ENCODE measurements around the gene MALAT1. TPM values are rescaled to one million over a fixed set of nuclear protein-coding genes. Genes with fewer than 3 reads are reported as not detected.

The MALAT1 gene
- total and polyA plus RNA-seq, 2 of the 13 experiments (the other 11 are each of a cell fraction or from before 2014, with no cell fraction given), result 143 to 1,237 TPM

DNA sequence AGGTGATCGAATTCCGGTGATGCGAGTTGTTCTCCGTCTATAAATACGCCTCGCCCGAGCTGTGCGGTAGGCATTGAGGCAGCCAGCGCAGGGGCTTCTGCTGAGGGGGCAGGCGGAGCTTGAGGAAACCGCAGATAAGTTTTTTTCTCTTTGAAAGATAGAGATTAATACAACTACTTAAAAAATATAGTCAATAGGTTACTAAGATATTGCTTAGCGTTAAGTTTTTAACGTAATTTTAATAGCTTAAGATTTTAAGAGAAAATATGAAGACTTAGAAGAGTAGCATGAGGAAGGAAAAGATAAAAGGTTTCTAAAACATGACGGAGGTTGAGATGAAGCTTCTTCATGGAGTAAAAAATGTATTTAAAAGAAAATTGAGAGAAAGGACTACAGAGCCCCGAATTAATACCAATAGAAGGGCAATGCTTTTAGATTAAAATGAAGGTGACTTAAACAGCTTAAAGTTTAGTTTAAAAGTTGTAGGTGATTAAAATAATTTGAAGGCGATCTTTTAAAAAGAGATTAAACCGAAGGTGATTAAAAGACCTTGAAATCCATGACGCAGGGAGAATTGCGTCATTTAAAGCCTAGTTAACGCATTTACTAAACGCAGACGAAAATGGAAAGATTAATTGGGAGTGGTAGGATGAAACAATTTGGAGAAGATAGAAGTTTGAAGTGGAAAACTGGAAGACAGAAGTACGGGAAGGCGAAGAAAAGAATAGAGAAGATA lies at the start of gene MALAT1 (continued):
- TF ChIP-seq, protein P1, sequence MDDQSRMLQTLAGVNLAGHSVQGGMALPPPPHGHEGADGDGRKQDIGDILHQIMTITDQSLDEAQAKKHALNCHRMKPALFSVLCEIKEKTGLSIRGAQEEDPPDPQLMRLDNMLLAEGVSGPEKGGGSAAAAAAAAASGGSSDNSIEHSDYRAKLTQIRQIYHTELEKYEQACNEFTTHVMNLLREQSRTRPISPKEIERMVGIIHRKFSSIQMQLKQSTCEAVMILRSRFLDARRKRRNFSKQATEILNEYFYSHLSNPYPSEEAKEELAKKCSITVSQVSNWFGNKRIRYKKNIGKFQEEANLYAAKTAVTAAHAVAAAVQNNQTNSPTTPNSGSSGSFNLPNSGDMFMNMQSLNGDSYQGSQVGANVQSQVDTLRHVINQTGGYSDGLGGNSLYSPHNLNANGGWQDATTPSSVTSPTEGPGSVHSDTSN (CRISPR knock-in tag; IDR thresholded peaks at IDR 0.05; ENCODE audit: borderline replicate concordance), result 0 out of 2 replicates have a peak, but pooled peaks have one; percentile 35
- TF ChIP-seq IRF2 (CRISPR knock-in tag; IDR thresholded peaks at IDR 0.05), result peak; percentile 90
- peak; percentile 71 for TF ChIP-seq ZMYM4 (CRISPR knock-in tag; IDR thresholded peaks at IDR 0.05)
- TF ChIP-seq ZNF577 (CRISPR knock-in tag; IDR thresholded peaks at IDR 0.05; ENCODE audit: borderline replicate concordance, low read depth), result no peak
- peak; percentile 62; the same call in 1 of the 2 replicates for TF ChIP-seq ZNF547 (CRISPR knock-in tag; IDR thresholded peaks at IDR 0.05)
- TF ChIP-seq NR2F1 (CRISPR knock-in tag; IDR thresholded peaks at IDR 0.05), result no peak; a peak in 1 of 4 replicates
- TF ChIP-seq CENPX (CRISPR knock-in tag; IDR thresholded peaks at IDR 0.05), result no peak
- no peak for TF ChIP-seq ZNF274 (CRISPR knock-in tag; IDR thresholded peaks at IDR 0.05)
- TF ChIP-seq, protein P2, sequence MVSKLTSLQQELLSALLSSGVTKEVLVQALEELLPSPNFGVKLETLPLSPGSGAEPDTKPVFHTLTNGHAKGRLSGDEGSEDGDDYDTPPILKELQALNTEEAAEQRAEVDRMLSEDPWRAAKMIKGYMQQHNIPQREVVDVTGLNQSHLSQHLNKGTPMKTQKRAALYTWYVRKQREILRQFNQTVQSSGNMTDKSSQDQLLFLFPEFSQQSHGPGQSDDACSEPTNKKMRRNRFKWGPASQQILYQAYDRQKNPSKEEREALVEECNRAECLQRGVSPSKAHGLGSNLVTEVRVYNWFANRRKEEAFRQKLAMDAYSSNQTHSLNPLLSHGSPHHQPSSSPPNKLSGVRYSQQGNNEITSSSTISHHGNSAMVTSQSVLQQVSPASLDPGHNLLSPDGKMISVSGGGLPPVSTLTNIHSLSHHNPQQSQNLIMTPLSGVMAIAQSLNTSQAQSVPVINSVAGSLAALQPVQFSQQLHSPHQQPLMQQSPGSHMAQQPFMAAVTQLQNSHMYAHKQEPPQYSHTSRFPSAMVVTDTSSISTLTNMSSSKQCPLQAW (CRISPR knock-in tag; IDR thresholded peaks at IDR 0.05), result 0 out of 2 replicates have a peak, but pooled peaks have one; percentile 34
- TF ChIP-seq SALL1 (CRISPR knock-in tag; IDR thresholded peaks at IDR 0.05), result peak; percentile 85
- peak; percentile 21 for TF ChIP-seq ASH2L (IDR thresholded peaks at IDR 0.05; ENCODE audit: insufficient read length, low read depth, low read length)
- TF ChIP-seq STAG1 (CRISPR knock-in tag; IDR thresholded peaks at IDR 0.05), result peak; percentile 21
- no peak for TF ChIP-seq RBM39 (IDR thresholded peaks at IDR 0.05; ENCODE audit: low read depth, low read length, poor library complexity, severe bottlenecking)
- TF ChIP-seq NCOA1 (CRISPR knock-in tag; IDR thresholded peaks at IDR 0.05), result no peak
- TF ChIP-seq, protein P3, sequence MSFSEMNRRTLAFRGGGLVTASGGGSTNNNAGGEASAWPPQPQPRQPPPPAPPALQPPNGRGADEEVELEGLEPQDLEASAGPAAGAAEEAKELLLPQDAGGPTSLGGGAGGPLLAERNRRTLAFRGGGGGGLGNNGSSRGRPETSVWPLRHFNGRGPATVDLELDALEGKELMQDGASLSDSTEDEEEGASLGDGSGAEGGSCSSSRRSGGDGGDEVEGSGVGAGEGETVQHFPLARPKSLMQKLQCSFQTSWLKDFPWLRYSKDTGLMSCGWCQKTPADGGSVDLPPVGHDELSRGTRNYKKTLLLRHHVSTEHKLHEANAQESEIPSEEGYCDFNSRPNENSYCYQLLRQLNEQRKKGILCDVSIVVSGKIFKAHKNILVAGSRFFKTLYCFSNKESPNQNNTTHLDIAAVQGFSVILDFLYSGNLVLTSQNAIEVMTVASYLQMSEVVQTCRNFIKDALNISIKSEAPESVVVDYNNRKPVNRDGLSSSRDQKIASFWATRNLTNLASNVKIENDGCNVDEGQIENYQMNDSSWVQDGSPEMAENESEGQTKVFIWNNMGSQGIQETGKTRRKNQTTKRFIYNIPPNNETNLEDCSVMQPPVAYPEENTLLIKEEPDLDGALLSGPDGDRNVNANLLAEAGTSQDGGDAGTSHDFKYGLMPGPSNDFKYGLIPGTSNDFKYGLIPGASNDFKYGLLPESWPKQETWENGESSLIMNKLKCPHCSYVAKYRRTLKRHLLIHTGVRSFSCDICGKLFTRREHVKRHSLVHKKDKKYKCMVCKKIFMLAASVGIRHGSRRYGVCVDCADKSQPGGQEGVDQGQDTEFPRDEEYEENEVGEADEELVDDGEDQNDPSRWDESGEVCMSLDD (CRISPR knock-in tag; IDR thresholded peaks at IDR 0.05; ENCODE audit: borderline replicate concordance), result peak; percentile 85
- TF ChIP-seq ZNF747 (CRISPR knock-in tag; IDR thresholded peaks at IDR 0.05; ENCODE audit: borderline replicate concordance), result no peak
- 0 out of 2 replicates have a peak, but pooled peaks have one; percentile 11 for TF ChIP-seq MTF1 (CRISPR knock-in tag; IDR thresholded peaks at IDR 0.05)
- peak; percentile 69; the same call in 1 of the 2 replicates for TF ChIP-seq ZNF788 (CRISPR knock-in tag; IDR thresholded peaks at IDR 0.05; ENCODE audit: borderline replicate concordance)
- no peak for TF ChIP-seq ZNF790 (CRISPR knock-in tag; IDR thresholded peaks at IDR 0.05; ENCODE audit: borderline replicate concordance)
- no peak for TF ChIP-seq ZNF501 (CRISPR knock-in tag; IDR thresholded peaks at IDR 0.05)
- TF ChIP-seq HNF4A (CRISPR knock-in tag; IDR thresholded peaks at IDR 0.05), result no peak
- TF ChIP-seq, protein P4, sequence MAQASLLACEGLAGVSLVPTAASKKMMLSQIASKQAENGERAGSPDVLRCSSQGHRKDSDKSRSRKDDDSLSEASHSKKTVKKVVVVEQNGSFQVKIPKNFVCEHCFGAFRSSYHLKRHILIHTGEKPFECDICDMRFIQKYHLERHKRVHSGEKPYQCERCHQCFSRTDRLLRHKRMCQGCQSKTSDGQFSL (CRISPR knock-in tag; IDR thresholded peaks at IDR 0.05), result no peak

Measured in HepG2 (cell line).